HepG2 (cell line): Measurements from ENCODE around the gene YPEL3. TPM values are rescaled to one million over a fixed set of nuclear protein-coding genes. Genes with fewer than 3 reads are reported as not detected.

Experiments
- ATAC-seq: fragments of 200-7000 bp; cut with Tn5 transposase; 3 replicates; pipeline ENCODE4 v1.9.1; 2020; ENCODE audit warnings: mild to moderate bottlenecking, moderate library complexity
- BruUV-seq: library from RNA; stranded (reverse); fragments of 400-500 nt; replicated peaks from 2 replicates; lab custom pipeline; 2021; lab: Mats Ljungman, UMichigan
- CTCF ChIA-PET: fragments of 300-600 bp; formaldehyde crosslinking; extraction: SDS; loops from one replicate; lab custom pipeline; 2021; ENCODE audit warnings: low total read pairs, inconsistent platforms, low intra/inter-chr PET ratio; lab: Yijun Ruan, JAX
- POLR2A ChIA-PET: fragments of 350-600 bp; sonication (Branson Sonifier 250); formaldehyde crosslinking; loops from one replicate; lab custom pipeline; 2020; ENCODE audit warnings: antibody characterized with exemption, inconsistent platforms; lab: Yijun Ruan, JAX
- DNase-seq: peaks from one replicate; pipeline ENCODE4 v3.0.0-alpha.2; 2015; ENCODE audit warnings: low spot score
- FAIRE-seq: peaks from 3 replicates; lab custom pipeline; 2011; peaks lifted over from hg19 to GRCh38; lab: Jason Lieb, UNC
- H2AFZ ChIP-seq: one replicate; pipeline ENCODE4 v1.6.1; 2011; ENCODE audit warnings: low read length, inconsistent platforms
- H3K27ac ChIP-seq: fragments of 300-600 bp; 3 replicates; pipeline ENCODE4 v1.8.0; 2011; ENCODE audit warnings: mixed run types, mild to moderate bottlenecking, mixed read lengths, low read length, inconsistent platforms; ENCODE audit not compliant: insufficient read depth; ENCODE audit errors: extremely low read length
- H3K27me3 ChIP-seq, 2 experiments: fragments of 200-600 bp in 1 of 2; 2 replicates in 1 of 2; 3 replicates in 1 of 2; pipeline versions ENCODE4 v1.6.0 to v1.8.0; 2011; ENCODE audit warnings: low read length in 2 of 2, mild to moderate bottlenecking in 2 of 2, moderate library complexity in 2 of 2, inconsistent platforms in 1 of 2; ENCODE audit not compliant: insufficient read depth in 2 of 2, control insufficient read depth in 1 of 2
- H3K36me3 ChIP-seq, 2 experiments: fragments of 200-600 bp in 1 of 2; replicated peaks in 1 of 2; 2 replicates in 1 of 2; 3 replicates in 1 of 2; pipeline versions ENCODE4 v1.5.1 to v1.8.0; 2011; ENCODE audit warnings: low read length in 2 of 2, inconsistent platforms in 1 of 2; ENCODE audit not compliant: insufficient read depth in 2 of 2, control insufficient read depth in 1 of 2
- H3K4me1 ChIP-seq: 2 replicates; pipeline ENCODE4 v1.5.1; 2012; ENCODE audit warnings: low read length, inconsistent platforms; ENCODE audit not compliant: insufficient read depth
- H3K4me2 ChIP-seq: 2 replicates; pipeline ENCODE4 v1.6.0; 2011; ENCODE audit warnings: low read depth, low read length, inconsistent platforms
- H3K4me3 ChIP-seq, 3 experiments: fragments of 200-600 bp in 1 of 3; sonication (generic), shearing (Covaris generic) in 1 of 3; replicated peaks in 1 of 3; 2 replicates each; pipeline ENCODE4 v1.5.1; 2011 to 2016; ENCODE audit warnings: low read length in 3 of 3, inconsistent platforms in 2 of 3, low read depth in 2 of 3, mild to moderate bottlenecking in 2 of 3, control low read depth in 1 of 3, mixed read lengths in 1 of 3; ENCODE audit not compliant: insufficient read depth in 1 of 3
- H3K79me2 ChIP-seq: one replicate; pipeline ENCODE4 v1.6.1; 2011; ENCODE audit warnings: low read length, inconsistent platforms; ENCODE audit not compliant: insufficient read depth
- H3K9ac ChIP-seq: 2 replicates; pipeline ENCODE4 v1.6.0; 2011; ENCODE audit warnings: mild to moderate bottlenecking, low read depth, low read length, inconsistent platforms; ENCODE audit not compliant: insufficient read depth
- H3K9me3 ChIP-seq: 2 replicates; pipeline ENCODE4 v1.5.1; 2012; ENCODE audit warnings: mild to moderate bottlenecking, low read length
- H4K20me1 ChIP-seq: 2 replicates; pipeline ENCODE4 v1.6.0; 2011; ENCODE audit warnings: inconsistent platforms, mild to moderate bottlenecking, low read length, moderate library complexity; ENCODE audit not compliant: insufficient read depth
- BATF2 ChIP-seq: sonication (generic); formaldehyde crosslinking; IDR thresholded peaks from 2 replicates; pipeline ENCODE4 v1.8.0; 2022; ENCODE audit warnings: mild to moderate bottlenecking, missing genetic modification reagents, moderate library complexity
- HNRNPLL ChIP-seq: fragments of 200-400 bp; formaldehyde crosslinking; IDR thresholded peaks from 2 replicates; pipeline ENCODE4 v1.6.1; 2017; ENCODE audit warnings: mild to moderate bottlenecking, low read depth, low read length; ENCODE audit not compliant: poor library complexity, severe bottlenecking
- KDM4B ChIP-seq: sonication (generic); formaldehyde crosslinking; IDR thresholded peaks from 2 replicates; pipeline ENCODE4 v1.4.0; 2020; ENCODE audit warnings: missing genetic modification reagents
- KDM6A ChIP-seq: IDR thresholded peaks from 2 replicates; pipeline ENCODE4 v1.6.1; 2016; ENCODE audit warnings: low read depth
- MAFG ChIP-seq: sonication (generic); formaldehyde crosslinking; IDR thresholded peaks from 2 replicates; pipeline ENCODE4 v1.5.1; 2020; ENCODE audit warnings: mild to moderate bottlenecking, missing genetic modification reagents
- MAZ ChIP-seq, 2 experiments: sonication (generic) in 1 of 2; formaldehyde crosslinking in 1 of 2; IDR thresholded peaks; 2 replicates each; pipeline versions ENCODE4 v1.5.0 to v1.6.1; 2012 to 2020; ENCODE audit warnings: low read depth in 2 of 2, mild to moderate bottlenecking in 2 of 2, borderline replicate concordance in 1 of 2, improper control_type of control experiment in 1 of 2, low read length in 1 of 2, missing genetic modification reagents in 1 of 2, moderate library complexity in 1 of 2
- ZBTB34 ChIP-seq: sonication (generic); formaldehyde crosslinking; IDR thresholded peaks from 2 replicates; pipeline ENCODE4 v1.8.0; 2022; ENCODE audit warnings: mild to moderate bottlenecking, missing genetic modification reagents
- ZNF235 ChIP-seq: sonication (generic); formaldehyde crosslinking; IDR thresholded peaks from 2 replicates; pipeline ENCODE4 v1.8.1; 2023; ENCODE audit warnings: mild to moderate bottlenecking, missing genetic modification reagents, borderline replicate concordance
- ZNF367 ChIP-seq: sonication (generic); formaldehyde crosslinking; IDR thresholded peaks from 2 replicates; pipeline ENCODE4 v1.4.0; 2020; ENCODE audit warnings: missing genetic modification reagents, borderline replicate concordance
- ZNF547 ChIP-seq: sonication (generic); formaldehyde crosslinking; IDR thresholded peaks from 2 replicates; pipeline ENCODE4 v1.5.1; 2020; ENCODE audit warnings: mild to moderate bottlenecking, missing genetic modification reagents
- ZNF724P ChIP-seq: sonication (generic); formaldehyde crosslinking; IDR thresholded peaks from 2 replicates; pipeline ENCODE4 v1.8.0; 2022; ENCODE audit warnings: missing genetic modification reagents, borderline replicate concordance
- ZNF775 ChIP-seq: sonication (generic); formaldehyde crosslinking; IDR thresholded peaks from 2 replicates; pipeline ENCODE4 v1.4.0; 2020; ENCODE audit warnings: missing genetic modification reagents, mild to moderate bottlenecking, moderate library complexity, borderline replicate concordance
- WGBS: methylation state at CpG from one replicate; pipeline ENCODE4 v1.1.6; 2017; ENCODE audit warnings: low lambda C conversion rate; 5-methylcytosine and 5-hydroxymethylcytosine counted together
- in situ Hi-C: cut with HindIII; loops from 2 replicates; pipeline ENCODE4 v1.10.0; 2017; ENCODE audit warnings: low pct_unique_long_range_greater_than_20kb; ENCODE audit not compliant: extremely low pct_ligation_motif_present
- intact Hi-C: fragments of 100-400 bp; cut with micrococcal nuclease; formaldehyde crosslinking; loops from one replicate; pipeline ENCODE4 v1.10.0; 2022; ENCODE audit not compliant: unreplicated experiment
- polyA plus RNA-seq, 8 experiments: library from polyadenylated mRNA; depleted of rRNA in 3 of 8; stranded (reverse) in 7 of 8; unstranded in 1 of 8; fragments of >200 nt; fragmentation: Illumina TruSeq in 4 of 8; extraction: Trizol in 4 of 8; gene quantifications; 2 replicates each; pipeline versions ENCODE4 v1.2.1 to v1.2.3, GENCODE V29; 2011 to 2016; ENCODE audit warnings: low read depth in 4 of 8, missing spikeins in 1 of 8, mixed read lengths in 1 of 8; ENCODE audit not compliant: insufficient read depth in 1 of 8
- total RNA-seq, 5 experiments: library from RNA; depleted of rRNA; stranded (reverse); fragments of >200 nt; fragmentation: Illumina TruSeq; extraction: Trizol; gene quantifications; 2 replicates each; pipeline ENCODE4 v1.2.3, GENCODE V29; 2016; ENCODE audit warnings: low read depth in 1 of 5
- TF ChIP-seq, protein P1 (sequence below): sonication (generic); formaldehyde crosslinking; IDR thresholded peaks from 2 replicates; pipeline ENCODE4 v1.4.0; 2020; ENCODE audit warnings: missing genetic modification reagents
- TF ChIP-seq, protein P2 (sequence below): sonication (generic); formaldehyde crosslinking; IDR thresholded peaks from 2 replicates; pipeline ENCODE4 v1.5.1; 2020; ENCODE audit warnings: mild to moderate bottlenecking, moderate library complexity, missing genetic modification reagents

YPEL3 gene
- total and polyA plus RNA-seq, 2 of the 13 experiments (the other 11 are each of a cell fraction or from before 2014, with no cell fraction given), result 5.4 to 47.0 TPM

DNA sequence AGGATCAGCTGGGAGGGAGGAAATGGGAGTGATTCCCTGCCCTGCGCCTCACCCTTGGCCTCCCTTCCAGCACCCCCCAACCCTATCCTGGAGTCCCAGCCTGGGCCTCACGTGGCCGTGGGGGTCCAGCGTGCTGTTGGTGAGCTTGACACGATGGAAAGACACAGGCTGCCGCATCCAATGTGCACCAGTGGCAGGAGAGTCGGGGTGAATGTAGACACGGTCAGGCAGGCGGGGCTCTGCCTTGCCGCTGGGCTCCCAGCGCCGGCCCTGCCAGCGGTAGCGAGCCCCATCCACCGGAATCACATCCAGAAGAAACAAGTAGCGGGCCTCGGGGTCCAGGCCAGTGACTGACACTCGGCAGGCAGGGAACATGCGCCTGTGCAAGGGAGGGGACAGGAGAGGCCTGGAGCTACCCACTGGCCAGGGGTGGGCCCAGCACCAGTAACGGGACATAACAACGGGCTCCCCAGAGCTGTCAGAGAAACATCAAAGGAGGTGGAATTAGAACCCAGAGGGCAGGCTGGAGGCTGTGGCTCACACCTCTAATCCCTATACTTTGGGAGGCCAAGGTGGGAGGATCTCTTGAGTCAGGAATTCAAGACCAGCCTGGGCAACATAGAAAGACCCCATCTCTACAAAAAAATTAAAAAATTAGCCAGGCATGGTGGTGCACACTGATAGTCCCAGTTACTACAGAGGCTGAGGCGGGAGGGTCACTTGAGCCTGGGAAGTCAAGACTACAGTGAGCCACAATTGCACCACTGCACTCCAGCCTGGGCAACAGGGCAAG is 7.0 kb downstream of the YPEL3 start (continued):
- TF ChIP-seq, protein P1, sequence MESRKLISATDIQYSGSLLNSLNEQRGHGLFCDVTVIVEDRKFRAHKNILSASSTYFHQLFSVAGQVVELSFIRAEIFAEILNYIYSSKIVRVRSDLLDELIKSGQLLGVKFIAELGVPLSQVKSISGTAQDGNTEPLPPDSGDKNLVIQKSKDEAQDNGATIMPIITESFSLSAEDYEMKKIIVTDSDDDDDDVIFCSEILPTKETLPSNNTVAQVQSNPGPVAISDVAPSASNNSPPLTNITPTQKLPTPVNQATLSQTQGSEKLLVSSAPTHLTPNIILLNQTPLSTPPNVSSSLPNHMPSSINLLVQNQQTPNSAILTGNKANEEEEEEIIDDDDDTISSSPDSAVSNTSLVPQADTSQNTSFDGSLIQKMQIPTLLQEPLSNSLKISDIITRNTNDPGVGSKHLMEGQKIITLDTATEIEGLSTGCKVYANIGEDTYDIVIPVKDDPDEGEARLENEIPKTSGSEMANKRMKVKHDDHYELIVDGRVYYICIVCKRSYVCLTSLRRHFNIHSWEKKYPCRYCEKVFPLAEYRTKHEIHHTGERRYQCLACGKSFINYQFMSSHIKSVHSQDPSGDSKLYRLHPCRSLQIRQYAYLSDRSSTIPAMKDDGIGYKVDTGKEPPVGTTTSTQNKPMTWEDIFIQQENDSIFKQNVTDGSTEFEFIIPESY (CRISPR knock-in tag), result no peak; the same call in 1 of the 2 replicates
- TF ChIP-seq KDM6A (no peak), ZNF235 (CRISPR knock-in tag) (no peak), ZNF724P (CRISPR knock-in tag) (no peak), HNRNPLL (peak; percentile 60), ZNF547 (CRISPR knock-in tag) (0 out of 2 replicates have a peak, but pooled peaks have one; percentile 10), KDM4B (CRISPR knock-in tag) (no peak)

DNA sequence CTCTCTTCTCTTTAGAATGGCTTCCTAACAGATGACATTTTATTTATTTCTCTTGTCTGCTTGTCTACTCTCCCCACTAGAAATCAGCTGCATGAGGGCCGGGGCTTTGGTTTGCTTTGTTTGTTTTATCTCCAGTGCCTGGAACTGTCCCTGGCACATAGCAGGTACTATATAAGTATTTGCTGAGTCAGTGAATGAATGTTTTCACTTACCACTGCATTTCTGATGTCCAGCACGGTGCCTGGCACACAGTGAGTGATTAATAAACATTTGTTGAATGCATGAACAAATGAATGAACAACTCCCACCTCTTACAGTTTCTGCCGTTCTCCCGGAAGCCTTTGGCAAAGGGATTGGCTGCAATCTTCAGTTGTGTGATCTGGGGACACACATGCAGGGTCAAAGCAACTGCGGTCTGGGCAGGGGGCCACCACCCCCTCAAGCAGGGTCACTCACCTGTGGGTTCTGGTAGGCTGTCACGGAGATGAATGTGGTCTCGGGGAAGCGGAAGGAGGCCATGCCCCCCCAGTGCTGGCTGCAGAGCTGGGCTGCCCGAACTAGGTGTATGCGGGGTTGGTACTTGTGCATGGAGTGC is 7.7 kb downstream of the YPEL3 start:
- WGBS, result 37% methylated on average over 10 of the region's 10 CpGs
- no peaks in the 10 kb centered on the region for H3K9me3 ChIP-seq
- no peaks in the 10 kb centered on the region for H3K79me2 ChIP-seq
- in situ Hi-C loops (loop anchor here (25.0 kb wide), 1 partner anchor 549 kb away; no protein-coding TSS in a partner anchor), intact Hi-C loops (loop anchor here (10.0 kb wide), 1 partner anchor 566 kb away; the partner anchor contains the start of genes FBRS and PRR14)
- FAIRE-seq (peak; percentile 60), DNase-seq (no peak), ATAC-seq (peak; percentile 2; the same call in 2 of the 3 replicates)
- H4K20me1 ChIP-seq, result no peaks in the 10 kb centered on the region
- ChIA-PET POLR2A (interaction anchor here (0.9 to 6.0 kb wide), 4 partner anchors 9 to 24 kb away, joined by 4 to 120 read pairs (median 32); partner anchors contain the start of genes ALDOA and PPP4C), CTCF (no interaction called here)
- H3K36me3 ChIP-seq, result peaks cover 16 to 24% of the 10 kb centered on the region in 2 experiments; a peak in 4 of 5 replicates
- H3K9ac ChIP-seq, result no peak overlapping the region
- H3K4me2 ChIP-seq, result peak overlapping the region; percentile 83
- H3K27me3 ChIP-seq, result no peaks in the 10 kb centered on the region
- H3K4me1 ChIP-seq, result peaks cover 51% of the 10 kb centered on the region
- no peak overlapping the region for H3K27ac ChIP-seq
- no peak overlapping the region for H2AFZ ChIP-seq
- H3K4me3 ChIP-seq, result peak overlapping the region in 2 of 3 experiments; percentile 15 to 61; a peak in 3 of 6 replicates
- BruUV-seq, result no TSS peak
- TF ChIP-seq BATF2 (CRISPR knock-in tag), result no peak
- TF ChIP-seq, protein P2, sequence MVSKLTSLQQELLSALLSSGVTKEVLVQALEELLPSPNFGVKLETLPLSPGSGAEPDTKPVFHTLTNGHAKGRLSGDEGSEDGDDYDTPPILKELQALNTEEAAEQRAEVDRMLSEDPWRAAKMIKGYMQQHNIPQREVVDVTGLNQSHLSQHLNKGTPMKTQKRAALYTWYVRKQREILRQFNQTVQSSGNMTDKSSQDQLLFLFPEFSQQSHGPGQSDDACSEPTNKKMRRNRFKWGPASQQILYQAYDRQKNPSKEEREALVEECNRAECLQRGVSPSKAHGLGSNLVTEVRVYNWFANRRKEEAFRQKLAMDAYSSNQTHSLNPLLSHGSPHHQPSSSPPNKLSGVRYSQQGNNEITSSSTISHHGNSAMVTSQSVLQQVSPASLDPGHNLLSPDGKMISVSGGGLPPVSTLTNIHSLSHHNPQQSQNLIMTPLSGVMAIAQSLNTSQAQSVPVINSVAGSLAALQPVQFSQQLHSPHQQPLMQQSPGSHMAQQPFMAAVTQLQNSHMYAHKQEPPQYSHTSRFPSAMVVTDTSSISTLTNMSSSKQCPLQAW (CRISPR knock-in tag), result no peak
- TF ChIP-seq ZBTB34 (CRISPR knock-in tag), result peak; percentile 45; the same call in 1 of the 2 replicates
- no peak for TF ChIP-seq ZNF775 (CRISPR knock-in tag)
- no peak for TF ChIP-seq ZNF367 (CRISPR knock-in tag)
- peak; percentile 74 for TF ChIP-seq MAFG (CRISPR knock-in tag)
- TF ChIP-seq MAZ (IDR thresholded peaks at IDR 0.05; ENCODE audit: borderline replicate concordance, low read depth, low read length), result no peak
- peak; percentile 28; the same call in 1 of the 2 replicates for TF ChIP-seq MAZ (CRISPR knock-in tag; IDR thresholded peaks at IDR 0.05; ENCODE audit: low read depth)
